PC-3 (cell line): ENCODE data around the gene UCK2. TPM values are rescaled to one million over a fixed set of nuclear protein-coding genes. Genes with fewer than 3 reads are reported as not detected.

Source experiments
- ATAC-seq: fragments of 200-7000 bp; cut with Tn5 transposase; 2 replicates; pipeline ENCODE4 v1.9.1; 2020; ENCODE audit warnings: mild to moderate bottlenecking, moderate library complexity
- BruUV-seq: library from RNA; stranded (reverse); fragments of 400-500 nt; replicated peaks from 2 replicates; lab custom pipeline; 2021; lab: Mats Ljungman, UMichigan
- CTCF ChIA-PET: fragments of 300-600 bp; sonication (Branson Sonifier 250); formaldehyde crosslinking; loops from one replicate; lab custom pipeline; 2022; ENCODE audit warnings: antibody characterized with exemption; lab: Charles Lee
- POLR2A ChIA-PET: fragments of 300-600 bp; sonication (Branson Sonifier 250); formaldehyde crosslinking; loops from one replicate; lab custom pipeline; 2022; ENCODE audit warnings: antibody characterized with exemption; ENCODE audit not compliant: unreplicated experiment; lab: Charles Lee
- DNase-seq: peaks from one replicate; pipeline ENCODE4 v3.0.0-alpha.2; 2015
- H2AFZ ChIP-seq: fragments of 300-600 bp; sonication (generic); 2 replicates; pipeline ENCODE4 v1.6.0; 2016; ENCODE audit warnings: antibody characterized with exemption, low read length
- H3F3A ChIP-seq: fragments of 300-600 bp; sonication (generic); one replicate; pipeline ENCODE4 v1.6.0; 2017; ENCODE audit warnings: antibody characterized with exemption, low read length, control low read depth, mild to moderate bottlenecking; ENCODE audit not compliant: unreplicated experiment
- H3K27ac ChIP-seq: fragments of 300-600 bp; sonication (generic); 2 replicates; pipeline ENCODE4 v1.5.1; 2016; ENCODE audit warnings: mild to moderate bottlenecking, low read length
- H3K27me3 ChIP-seq: fragments of 300-600 bp; sonication (generic); 2 replicates; pipeline ENCODE4 v1.6.1; 2016; ENCODE audit warnings: low read length, mixed read lengths
- H3K36me3 ChIP-seq: fragments of 300-600 bp; sonication (generic); 2 replicates; pipeline ENCODE4 v1.6.1; 2016; ENCODE audit warnings: low read depth, mixed run types, low read length, mixed read lengths
- H3K4me1 ChIP-seq: fragments of 300-600 bp; sonication (generic); 2 replicates; pipeline ENCODE4 v1.5.1; 2016; ENCODE audit warnings: low read length; ENCODE audit not compliant: insufficient read depth
- H3K4me2 ChIP-seq: fragments of 300-600 bp; sonication (generic); 2 replicates; pipeline ENCODE4 v1.6.0; 2016; ENCODE audit warnings: low read length
- H3K4me3 ChIP-seq: fragments of 300-600 bp; sonication (generic); 2 replicates; pipeline ENCODE4 v1.5.1; 2016; ENCODE audit warnings: mild to moderate bottlenecking, low read length, mixed read lengths
- H3K79me2 ChIP-seq: fragments of 300-600 bp; sonication (generic); 2 replicates; pipeline ENCODE4 v1.6.1; 2017; ENCODE audit warnings: low read length, mixed read lengths
- H3K9ac ChIP-seq: fragments of 300-600 bp; sonication (generic); 2 replicates; pipeline ENCODE4 v1.6.0; 2016; ENCODE audit warnings: mild to moderate bottlenecking, low read length
- H3K9me2 ChIP-seq: fragments of 300-600 bp; sonication (generic); replicated peaks from 2 replicates; pipeline ENCODE4 v1.6.1; 2016; ENCODE audit warnings: mixed run types, low read length, mixed read lengths
- H3K9me3 ChIP-seq: fragments of 300-600 bp; sonication (generic); 2 replicates; pipeline ENCODE4 v1.6.1; 2016; ENCODE audit warnings: low read length, mixed read lengths
- H4K20me1 ChIP-seq: fragments of 300-600 bp; sonication (generic); 2 replicates; pipeline ENCODE4 v1.6.1; 2016; ENCODE audit warnings: low read length, mixed read lengths
- EZH2 ChIP-seq: fragments of 300-600 bp; sonication (generic); IDR thresholded peaks from one replicate; pipeline ENCODE4 v1.6.1; 2017; ENCODE audit warnings: antibody characterized with exemption, mild to moderate bottlenecking, low read length; ENCODE audit not compliant: unreplicated experiment
- EZH2phosphoT487 ChIP-seq: fragments of 300-600 bp; sonication (generic); IDR thresholded peaks from 2 replicates; pipeline ENCODE4 v1.6.1; 2018; ENCODE audit warnings: mild to moderate bottlenecking, antibody characterized with exemption, low read length, borderline replicate concordance
- intact Hi-C: fragments of 100-400 bp; cut with micrococcal nuclease; formaldehyde crosslinking; loops from 2 replicates; pipeline ENCODE4 v1.9.0; 2023
- total RNA-seq: library from RNA; depleted of rRNA; stranded (reverse); fragments of >200 nt; gene quantifications from 2 replicates; pipeline ENCODE4 v1.2.3, GENCODE V29; 2014
- TF ChIP-seq, protein P1 (sequence below): fragments of 300-600 bp; sonication (generic); conservative IDR thresholded peaks from 2 replicates; pipeline ENCODE4 v1.5.1; 2017; ENCODE audit warnings: antibody characterized with exemption, low read depth, mild to moderate bottlenecking, low read length

Gene UCK2
- total RNA-seq, 1 experiment from 2014 or later, result 193 TPM

DNA sequence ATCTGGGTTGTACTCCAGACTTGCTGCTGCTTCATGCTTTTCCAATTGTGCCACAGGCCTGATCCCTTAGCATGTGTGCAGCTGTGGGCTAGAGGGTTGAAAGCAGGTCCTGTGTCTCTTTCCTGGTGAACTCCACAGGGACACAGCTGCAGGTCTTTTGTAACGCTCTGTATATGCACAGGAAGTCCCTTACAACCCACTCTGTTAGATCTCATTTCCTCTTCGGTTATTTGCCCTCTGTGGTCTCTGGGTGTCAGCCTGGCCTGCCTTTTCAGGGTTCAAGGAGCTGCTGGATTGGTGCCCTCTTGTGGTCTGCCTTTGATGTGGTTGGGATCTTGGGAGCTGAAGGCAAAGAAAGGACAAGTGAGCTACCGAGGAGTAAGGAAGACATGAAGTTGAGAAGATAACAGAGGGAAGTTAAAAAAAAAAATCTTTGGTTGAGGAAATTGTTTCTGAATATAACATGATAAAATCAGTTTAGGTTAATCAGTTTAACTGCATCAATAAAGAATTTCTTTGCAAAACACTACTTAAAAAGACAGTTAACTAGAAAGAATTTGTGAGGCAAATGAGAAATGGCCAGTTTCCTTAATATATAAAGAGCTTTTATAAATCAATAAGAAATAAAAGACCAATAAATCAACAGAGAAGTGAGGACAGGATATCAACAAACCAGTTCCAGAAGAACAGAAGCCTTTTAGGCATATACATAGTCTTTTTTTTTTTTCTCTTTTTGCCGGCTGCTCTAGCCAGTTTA lies 44.1 kb downstream of the UCK2 start:
- H3K9ac ChIP-seq, result no peak overlapping the region
- H3F3A ChIP-seq, result no peaks in the 10 kb centered on the region
- H3K79me2 ChIP-seq, result peaks cover 100% of the 10 kb centered on the region
- CTCF ChIA-PET, result no interaction called here
- no peak for ATAC-seq
- intact Hi-C loops, result no loop called here
- no peak overlapping the region for H3K4me2 ChIP-seq
- peaks cover 72% of the 10 kb centered on the region for H4K20me1 ChIP-seq
- POLR2A ChIA-PET, result no interaction called here
- no peaks in the 10 kb centered on the region for H3K9me3 ChIP-seq
- no peak overlapping the region for H2AFZ ChIP-seq
- TF ChIP-seq EZH2 (no peak), EZH2phosphoT487 (no peak)
- TF ChIP-seq, protein P1, sequence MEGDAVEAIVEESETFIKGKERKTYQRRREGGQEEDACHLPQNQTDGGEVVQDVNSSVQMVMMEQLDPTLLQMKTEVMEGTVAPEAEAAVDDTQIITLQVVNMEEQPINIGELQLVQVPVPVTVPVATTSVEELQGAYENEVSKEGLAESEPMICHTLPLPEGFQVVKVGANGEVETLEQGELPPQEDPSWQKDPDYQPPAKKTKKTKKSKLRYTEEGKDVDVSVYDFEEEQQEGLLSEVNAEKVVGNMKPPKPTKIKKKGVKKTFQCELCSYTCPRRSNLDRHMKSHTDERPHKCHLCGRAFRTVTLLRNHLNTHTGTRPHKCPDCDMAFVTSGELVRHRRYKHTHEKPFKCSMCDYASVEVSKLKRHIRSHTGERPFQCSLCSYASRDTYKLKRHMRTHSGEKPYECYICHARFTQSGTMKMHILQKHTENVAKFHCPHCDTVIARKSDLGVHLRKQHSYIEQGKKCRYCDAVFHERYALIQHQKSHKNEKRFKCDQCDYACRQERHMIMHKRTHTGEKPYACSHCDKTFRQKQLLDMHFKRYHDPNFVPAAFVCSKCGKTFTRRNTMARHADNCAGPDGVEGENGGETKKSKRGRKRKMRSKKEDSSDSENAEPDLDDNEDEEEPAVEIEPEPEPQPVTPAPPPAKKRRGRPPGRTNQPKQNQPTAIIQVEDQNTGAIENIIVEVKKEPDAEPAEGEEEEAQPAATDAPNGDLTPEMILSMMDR, result peak; percentile 61
- H3K4me1 ChIP-seq, result peaks cover 6% of the 10 kb centered on the region
- DNase-seq, result peak; percentile 33
- H3K27ac ChIP-seq, result no peak overlapping the region
- H3K4me3 ChIP-seq, result no peak overlapping the region
- no TSS peak for BruUV-seq
- peaks cover 7% of the 10 kb centered on the region for H3K36me3 ChIP-seq
- H3K27me3 ChIP-seq, result no peaks in the 10 kb centered on the region
- H3K9me2 ChIP-seq, result no peaks in the 10 kb centered on the region

DNA sequence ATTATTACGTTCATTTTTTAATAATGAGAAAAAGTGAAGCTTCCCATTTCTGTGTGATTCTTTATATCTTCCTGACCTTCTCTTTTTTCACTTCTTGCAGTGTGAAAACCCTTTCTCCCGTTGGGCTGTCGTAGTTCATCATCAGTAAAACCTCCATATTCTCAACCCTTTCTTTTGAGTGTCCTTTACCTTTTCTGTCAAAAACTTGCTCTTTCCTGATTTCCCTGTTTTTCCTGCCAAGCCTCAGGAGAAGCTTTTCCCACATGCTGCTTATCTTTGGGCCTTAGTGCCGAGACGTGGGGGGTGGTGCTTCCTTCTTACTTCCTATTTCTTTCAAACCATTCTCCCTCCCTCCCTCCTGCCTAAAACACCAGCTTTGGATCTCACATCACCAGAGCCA lies 46.1 kb downstream of the UCK2 start:
- no peak for ATAC-seq
- CTCF ChIA-PET, result no interaction called here
- intact Hi-C loops, result no loop called here

More for the DNA sequence above, 46.1 kb downstream of the UCK2 start:
- peaks cover 12% of the 10 kb centered on the region for H3K36me3 ChIP-seq
- no TSS peak for BruUV-seq
- POLR2A ChIA-PET, result no interaction called here
- no peaks in the 10 kb centered on the region for H3K9me2 ChIP-seq
- H3K9me3 ChIP-seq, result no peaks in the 10 kb centered on the region
- peaks cover 100% of the 10 kb centered on the region for H3K79me2 ChIP-seq
- H3K4me1 ChIP-seq, result no peaks in the 10 kb centered on the region
- H4K20me1 ChIP-seq, result peaks cover 64% of the 10 kb centered on the region
- H3F3A ChIP-seq, result no peaks in the 10 kb centered on the region
- H3K27me3 ChIP-seq, result no peaks in the 10 kb centered on the region
- H3K9ac ChIP-seq, result no peak overlapping the region
- no peak overlapping the region for H3K4me3 ChIP-seq
- TF ChIP-seq EZH2phosphoT487 (no peak), EZH2 (no peak)
- TF ChIP-seq, protein P1, result no peak
- no peak overlapping the region for H3K4me2 ChIP-seq
- no peak overlapping the region for H2AFZ ChIP-seq
- no peak for DNase-seq
- no peak overlapping the region for H3K27ac ChIP-seq
